Middle frontal gyrus (tissue), 1 donor: Measurements from ENCODE around the gene ATG4A.
A peak's percentile ranks its signal among the peaks of the same experiment; 100 is the strongest.

Experiments
- DNase-seq: peaks from one replicate; pipeline ENCODE4 v3.0.0-alpha.2; 2015; ENCODE audit warnings: low spot score; ENCODE audit errors: extremely low spot score

Gene ATG4A

GRCh38 chrX:108091264-108091877 lies at the start of gene ATG4A, which contains the start of gene PSMD10:
TSS of gene ATG4A (plus strand) at chrX:108091778. CDS start at chrX:108091827, 49 bp downstream.
TSS of gene PSMD10 (minus strand) at chrX:108091542. CDS start at chrX:108091520, 22 bp downstream.
- peak; percentile 83 for DNase-seq

- no peak for DNase-seq
These were observed 46.9 kb upstream of the ATG4A start, which contains the start of gene VSIG1 for GRCh38 chrX:108044554-108045256. TSS of gene VSIG1 (plus strand) at chrX:108045065. CDS start at chrX:108045131, 66 bp downstream.

GRCh38 chrX:108049649-108050048 lies 41.9 kb upstream of the ATG4A start:
- DNase-seq = no peak

GRCh38 chrX:108053218-108053617 lies 38.4 kb upstream of the ATG4A start:
- no peak for DNase-seq

GRCh38 chrX:108055546-108055945 lies 36.0 kb upstream of the ATG4A start:
- DNase-seq = no peak

GRCh38 chrX:108059801-108060200 lies 31.8 kb upstream of the ATG4A start:
- no peak for DNase-seq

GRCh38 chrX:108064001-108064400 lies 27.6 kb upstream of the ATG4A start:
- no peak for DNase-seq

- no peak for DNase-seq
These were observed 27.0 kb upstream of the ATG4A start for GRCh38 chrX:108064613-108065012.

GRCh38 chrX:108068121-108068520 lies 23.5 kb upstream of the ATG4A start:
- DNase-seq = no peak

- DNase-seq = no peak
These were observed 20.7 kb upstream of the ATG4A start for GRCh38 chrX:108070891-108071290.

GRCh38 chrX:108071578-108071977 lies 20.0 kb upstream of the ATG4A start:
- no peak for DNase-seq

GRCh38 chrX:108072746-108073145 lies 18.8 kb upstream of the ATG4A start:
- DNase-seq = no peak

- no peak for DNase-seq
These were observed 10.5 kb upstream of the ATG4A start for GRCh38 chrX:108081110-108081509.

GRCh38 chrX:108087792-108088191 lies 3.8 kb upstream of the ATG4A start:
- DNase-seq = no peak

GRCh38 chrX:108088511-108088910 lies 3.1 kb upstream of the ATG4A start:
- no peak for DNase-seq

GRCh38 chrX:108090491-108091263 lies 901 bp upstream of the ATG4A start:
- no peak for DNase-seq

- no peak for DNase-seq
These were observed 307 bp downstream of the ATG4A start for GRCh38 chrX:108091878-108092291.

GRCh38 chrX:108097380-108097779 lies 5.8 kb downstream of the ATG4A start:
- DNase-seq = no peak

GRCh38 chrX:108105473-108105872 lies 13.9 kb downstream of the ATG4A start:
- DNase-seq = no peak

- no peak for DNase-seq
These were observed 23.0 kb downstream of the ATG4A start for GRCh38 chrX:108114541-108114940.

- no peak for DNase-seq
These were observed 26.4 kb downstream of the ATG4A start for GRCh38 chrX:108117988-108118387.

GRCh38 chrX:108121291-108121690 lies 29.7 kb downstream of the ATG4A start:
- DNase-seq = no peak
